SHP77 treated with DMSO at 0.1 percent for 48 hours (cell line): ENCODE measurements around the gene NOVA1.
A peak's percentile ranks its signal among the peaks of the same experiment; 100 is the strongest.

Experiments
- DNase-seq: peaks from one replicate; lab custom pipeline; 2025; lab: John Stamatoyannopoulos, UW

The NOVA1 gene

GRCh38 chr14:26593357-26593756, 4.5 kb downstream of the NOVA1 start:
- no peak for DNase-seq

- DNase-seq, result peak; percentile 42
Measured at GRCh38 chr14:26589925-26590324, 7.9 kb downstream of the NOVA1 start.

GRCh38 chr14:26577711-26578110, 20.1 kb downstream of the NOVA1 start:
- no peak for DNase-seq

GRCh38 chr14:26554069-26554772, 43.6 kb downstream of the NOVA1 start:
- DNase-seq, result no peak

GRCh38 chr14:26549571-26549970, 48.3 kb downstream of the NOVA1 start:
- no peak for DNase-seq

- DNase-seq, result no peak
Measured at GRCh38 chr14:26548406-26548805, 49.4 kb downstream of the NOVA1 start.

- DNase-seq, result no peak
Measured at GRCh38 chr14:26538176-26538575, 59.7 kb downstream of the NOVA1 start.

- DNase-seq, result no peak
Measured at GRCh38 chr14:26531894-26532293, 65.9 kb downstream of the NOVA1 start.

GRCh38 chr14:26528415-26529182, 69.2 kb downstream of the NOVA1 start:
- DNase-seq, result no peak

GRCh38 chr14:26527095-26527494, 70.7 kb downstream of the NOVA1 start:
- no peak for DNase-seq

- no peak for DNase-seq
Measured at GRCh38 chr14:26526137-26526536, 71.7 kb downstream of the NOVA1 start.

GRCh38 chr14:26525085-26525484, 72.7 kb downstream of the NOVA1 start:
- DNase-seq, result no peak

GRCh38 chr14:26522967-26523366, 74.9 kb downstream of the NOVA1 start:
- DNase-seq, result no peak

- DNase-seq, result no peak
Measured at GRCh38 chr14:26517771-26518170, 80.1 kb downstream of the NOVA1 start.

GRCh38 chr14:26500028-26500427, 97.8 kb downstream of the NOVA1 start:
- DNase-seq, result no peak

- DNase-seq, result no peak
Measured at GRCh38 chr14:26499546-26499945, 98.3 kb downstream of the NOVA1 start.

GRCh38 chr14:26486922-26487321, 110.9 kb downstream of the NOVA1 start:
- DNase-seq, result no peak

GRCh38 chr14:26484562-26484961, 113.3 kb downstream of the NOVA1 start:
- DNase-seq, result no peak

- DNase-seq, result no peak
Measured at GRCh38 chr14:26478967-26479366, 118.9 kb downstream of the NOVA1 start.

- no peak for DNase-seq
Measured at GRCh38 chr14:26466862-26467261, 131.0 kb downstream of the NOVA1 start.

- no peak for DNase-seq
Measured at GRCh38 chr14:26463136-26463535, 134.7 kb downstream of the NOVA1 start.

- no peak for DNase-seq
Measured at GRCh38 chr14:26454105-26454504, 143.7 kb downstream of the NOVA1 start.

- DNase-seq, result peak; percentile 98
Measured at GRCh38 chr14:26448181-26448855, 149.5 kb downstream of the NOVA1 start.
